GM21576 (cell line): ENCODE results near the gene RNU2-63P.
"Not testable (repeated sequence)": the region's sequence is repeated elsewhere in the genome, so short reads cannot be mapped to it uniquely, and the experiment has no call there.

Source experiments
- ATAC-seq: cut with Tn5 transposase; IDR thresholded peaks from one replicate; pipeline ENCODE4 v1.9.1; 2021; ENCODE audit warnings: mild to moderate bottlenecking, moderate library complexity; ENCODE audit not compliant: unreplicated experiment

The RNU2-63P gene

DNA sequence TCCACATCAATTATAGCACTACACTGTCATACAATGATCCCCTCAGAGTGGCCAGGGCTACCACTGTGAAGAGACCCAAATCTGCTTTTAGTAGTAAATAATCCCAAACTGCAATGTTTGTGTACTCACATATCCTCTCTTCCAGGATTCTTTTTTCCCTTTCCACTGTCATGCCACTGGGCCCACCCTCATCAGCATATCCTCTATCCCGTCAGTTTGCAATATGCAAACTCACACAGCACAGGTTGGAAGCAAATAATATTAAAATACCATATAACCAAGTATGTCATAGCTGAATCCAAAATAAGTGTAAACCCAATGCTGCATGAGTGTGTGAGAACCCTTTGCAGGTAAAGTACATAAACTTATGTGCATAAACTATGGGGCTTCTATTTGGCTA, 28.9 kb downstream of the RNU2-63P start:
- ATAC-seq = not testable (repeated sequence)

- ATAC-seq = not testable (repeated sequence)
These were observed 30.4 kb downstream of the RNU2-63P start for GRCh38 chr2:87985902-87986301.

DNA sequence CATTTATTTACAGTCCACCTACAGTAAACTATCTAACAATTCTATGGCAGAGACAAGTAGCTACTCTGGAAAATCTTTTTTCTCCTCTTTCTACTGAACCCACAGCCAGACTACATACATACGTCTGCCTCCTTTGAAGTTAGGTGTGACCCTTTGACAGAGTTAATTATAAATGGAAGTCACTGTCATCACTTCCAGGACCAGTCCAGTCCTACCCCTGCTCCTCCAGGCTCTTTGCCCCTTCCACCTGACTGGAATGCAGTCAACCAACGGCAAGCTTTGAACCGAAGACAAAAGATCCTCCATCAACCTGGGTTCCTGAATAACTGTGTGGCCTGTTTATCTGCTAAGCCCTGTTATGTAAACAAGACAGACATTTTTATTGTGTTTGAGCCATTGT, 35.2 kb downstream of the RNU2-63P start:
- ATAC-seq = not testable (repeated sequence)

DNA sequence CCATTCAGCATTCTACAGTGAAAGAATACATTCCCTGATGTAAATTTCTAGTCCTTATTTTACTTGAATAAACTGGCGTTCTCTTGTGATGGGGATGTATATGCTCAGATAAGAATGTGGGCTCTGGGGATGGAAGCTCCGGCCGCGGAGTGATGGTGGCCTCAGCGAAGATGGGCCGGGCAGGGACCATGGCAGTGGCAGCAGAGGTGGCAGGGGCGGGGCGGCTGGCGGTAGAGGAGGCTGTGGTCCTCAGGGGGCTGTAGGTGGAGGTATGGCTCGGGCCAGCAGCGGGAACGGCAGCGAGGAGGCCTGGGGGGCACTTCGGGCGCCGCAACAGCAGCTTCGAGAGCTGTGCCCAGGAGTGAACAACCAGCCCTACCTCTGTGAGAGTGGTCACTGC, 44.0 kb downstream of the RNU2-63P start:
- not testable (repeated sequence) for ATAC-seq
